ENCODE measurements around the gene CENPT. TPM values are rescaled to one million over a fixed set of nuclear protein-coding genes. Genes with fewer than 3 reads are reported as not detected.

The CENPT gene
- total and polyA plus RNA-seq, 2 of the 13 experiments (the other 11 are each of a cell fraction or from before 2014, with no cell fraction given) = 40.9 to 43.3 TPM

DNA sequence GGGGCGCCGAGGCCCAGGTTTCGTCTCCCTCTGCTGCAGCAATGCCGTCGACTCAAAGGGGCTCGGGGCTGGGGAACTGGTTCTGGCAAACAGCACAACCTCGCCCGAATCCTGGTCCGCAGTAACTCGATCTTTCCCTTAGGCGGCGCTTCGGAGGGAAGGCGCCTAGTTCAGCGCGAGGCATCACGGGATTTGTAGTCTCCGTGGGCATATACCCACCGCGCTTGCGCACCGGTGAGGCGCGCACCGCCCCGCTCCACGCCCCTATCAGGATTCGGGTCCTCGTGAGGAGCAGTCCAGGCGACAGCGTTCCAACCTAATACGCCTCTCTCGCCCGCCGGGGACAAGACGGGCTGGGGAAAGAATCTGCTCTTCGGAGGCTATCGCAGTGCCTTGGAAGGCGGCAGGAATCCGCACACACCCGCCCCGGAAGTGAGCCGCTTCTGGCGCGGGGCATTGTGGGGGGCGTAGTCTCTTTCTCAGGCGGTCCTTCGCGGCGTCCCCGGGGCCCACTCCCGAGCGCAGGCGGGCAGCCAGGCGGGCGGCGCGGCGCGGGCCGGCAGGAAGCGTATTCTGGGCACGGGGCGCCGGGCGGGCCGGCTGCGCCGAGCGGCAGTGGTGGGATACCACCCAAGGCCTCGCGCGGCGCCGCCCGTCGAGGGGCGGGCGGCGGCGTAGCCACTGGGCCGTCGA lies 5.5 kb downstream of the CENPT start, which contains the start of gene THAP11 (continued):
- TF ChIP-seq, protein P1, sequence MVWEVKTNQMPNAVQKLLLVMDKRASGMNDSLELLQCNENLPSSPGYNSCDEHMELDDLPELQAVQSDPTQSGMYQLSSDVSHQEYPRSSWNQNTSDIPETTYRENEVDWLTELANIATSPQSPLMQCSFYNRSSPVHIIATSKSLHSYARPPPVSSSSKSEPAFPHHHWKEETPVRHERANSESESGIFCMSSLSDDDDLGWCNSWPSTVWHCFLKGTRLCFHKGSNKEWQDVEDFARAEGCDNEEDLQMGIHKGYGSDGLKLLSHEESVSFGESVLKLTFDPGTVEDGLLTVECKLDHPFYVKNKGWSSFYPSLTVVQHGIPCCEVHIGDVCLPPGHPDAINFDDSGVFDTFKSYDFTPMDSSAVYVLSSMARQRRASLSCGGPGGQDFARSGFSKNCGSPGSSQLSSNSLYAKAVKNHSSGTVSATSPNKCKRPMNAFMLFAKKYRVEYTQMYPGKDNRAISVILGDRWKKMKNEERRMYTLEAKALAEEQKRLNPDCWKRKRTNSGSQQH (CRISPR knock-in tag; IDR thresholded peaks at IDR 0.05; ENCODE audit: low read depth) = 0 out of 2 replicates have a peak, but pooled peaks have one; percentile 83
- TF ChIP-seq PHF8 (CRISPR knock-in tag; IDR thresholded peaks at IDR 0.05) (peak; percentile 76; the same call in 1 of the 2 replicates), KDM5A (IDR thresholded peaks at IDR 0.05; ENCODE audit: borderline replicate concordance, low read length) (peak; percentile 90; the same call in 1 of the 2 replicates), NR2C2 (CRISPR knock-in tag; IDR thresholded peaks at IDR 0.05; ENCODE audit: borderline replicate concordance) (peak; percentile 73), ETV6 (CRISPR knock-in tag; conservative IDR thresholded peaks at IDR 0.05) (no peak; the same call in 1 of the 2 replicates), MEIS1 (CRISPR knock-in tag; IDR thresholded peaks at IDR 0.05; ENCODE audit: borderline replicate concordance) (no peak), ZNF234 (CRISPR knock-in tag; conservative IDR thresholded peaks at IDR 0.05) (no peak), TRIM24 (CRISPR knock-in tag; IDR thresholded peaks at IDR 0.05) (no peak), NFE2L1 (CRISPR knock-in tag; IDR thresholded peaks at IDR 0.05; ENCODE audit: borderline replicate concordance) (no peak), MIER3 (CRISPR knock-in tag; IDR thresholded peaks at IDR 0.05; ENCODE audit: borderline replicate concordance) (peak; percentile 84), GABPB1 (CRISPR knock-in tag; IDR thresholded peaks at IDR 0.05) (peak; percentile 94), FOXO1 (CRISPR knock-in tag; IDR thresholded peaks at IDR 0.05) (peak; percentile 46; the same call in 1 of the 2 replicates), MED1 (CRISPR knock-in tag; IDR thresholded peaks at IDR 0.05) (peak; percentile 52), EHMT2 (IDR thresholded peaks at IDR 0.05; ENCODE audit: borderline replicate concordance, low read depth, low read length) (no peak), AGO1 (IDR thresholded peaks at IDR 0.05; ENCODE audit: low read depth, low read length, poor library complexity, severe bottlenecking) (peak; percentile 73), AHR (CRISPR knock-in tag; IDR thresholded peaks at IDR 0.05) (no peak), KDM2A (CRISPR knock-in tag; IDR thresholded peaks at IDR 0.05; ENCODE audit: borderline replicate concordance, low read depth) (peak; percentile 80), ZNF317 (CRISPR knock-in tag; IDR thresholded peaks at IDR 0.05) (no peak), ZNF567 (CRISPR knock-in tag; IDR thresholded peaks at IDR 0.05; ENCODE audit: borderline replicate concordance) (0 out of 2 replicates have a peak, but pooled peaks have one; percentile 93), KDM4B (CRISPR knock-in tag; IDR thresholded peaks at IDR 0.05) (no peak; the same call in 1 of the 2 replicates), ZNF10 (CRISPR knock-in tag; IDR thresholded peaks at IDR 0.05; ENCODE audit: borderline replicate concordance, low read depth) (no peak), ZMYM3 (CRISPR knock-in tag; IDR thresholded peaks at IDR 0.05) (no peak), RBM39 (IDR thresholded peaks at IDR 0.05; ENCODE audit: low read depth, low read length, poor library complexity, severe bottlenecking) (no peak), RELA (CRISPR knock-in tag; IDR thresholded peaks at IDR 0.05) (peak; percentile 90; the same call in 1 of the 2 replicates)
- TF ChIP-seq, protein P2, sequence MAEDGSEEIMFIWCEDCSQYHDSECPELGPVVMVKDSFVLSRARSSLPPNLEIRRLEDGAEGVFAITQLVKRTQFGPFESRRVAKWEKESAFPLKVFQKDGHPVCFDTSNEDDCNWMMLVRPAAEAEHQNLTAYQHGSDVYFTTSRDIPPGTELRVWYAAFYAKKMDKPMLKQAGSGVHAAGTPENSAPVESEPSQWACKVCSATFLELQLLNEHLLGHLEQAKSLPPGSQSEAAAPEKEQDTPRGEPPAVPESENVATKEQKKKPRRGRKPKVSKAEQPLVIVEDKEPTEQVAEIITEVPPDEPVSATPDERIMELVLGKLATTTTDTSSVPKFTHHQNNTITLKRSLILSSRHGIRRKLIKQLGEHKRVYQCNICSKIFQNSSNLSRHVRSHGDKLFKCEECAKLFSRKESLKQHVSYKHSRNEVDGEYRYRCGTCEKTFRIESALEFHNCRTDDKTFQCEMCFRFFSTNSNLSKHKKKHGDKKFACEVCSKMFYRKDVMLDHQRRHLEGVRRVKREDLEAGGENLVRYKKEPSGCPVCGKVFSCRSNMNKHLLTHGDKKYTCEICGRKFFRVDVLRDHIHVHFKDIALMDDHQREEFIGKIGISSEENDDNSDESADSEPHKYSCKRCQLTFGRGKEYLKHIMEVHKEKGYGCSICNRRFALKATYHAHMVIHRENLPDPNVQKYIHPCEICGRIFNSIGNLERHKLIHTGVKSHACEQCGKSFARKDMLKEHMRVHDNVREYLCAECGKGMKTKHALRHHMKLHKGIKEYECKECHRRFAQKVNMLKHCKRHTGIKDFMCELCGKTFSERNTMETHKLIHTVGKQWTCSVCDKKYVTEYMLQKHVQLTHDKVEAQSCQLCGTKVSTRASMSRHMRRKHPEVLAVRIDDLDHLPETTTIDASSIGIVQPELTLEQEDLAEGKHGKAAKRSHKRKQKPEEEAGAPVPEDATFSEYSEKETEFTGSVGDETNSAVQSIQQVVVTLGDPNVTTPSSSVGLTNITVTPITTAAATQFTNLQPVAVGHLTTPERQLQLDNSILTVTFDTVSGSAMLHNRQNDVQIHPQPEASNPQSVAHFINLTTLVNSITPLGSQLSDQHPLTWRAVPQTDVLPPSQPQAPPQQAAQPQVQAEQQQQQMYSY (CRISPR knock-in tag; IDR thresholded peaks at IDR 0.05) = 0 out of 2 replicates have a peak, but pooled peaks have one; percentile 58
- TF ChIP-seq, protein P3, sequence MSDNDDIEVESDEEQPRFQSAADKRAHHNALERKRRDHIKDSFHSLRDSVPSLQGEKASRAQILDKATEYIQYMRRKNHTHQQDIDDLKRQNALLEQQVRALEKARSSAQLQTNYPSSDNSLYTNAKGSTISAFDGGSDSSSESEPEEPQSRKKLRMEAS (IDR thresholded peaks at IDR 0.05) = no peak
